GM06990 (cell line): ENCODE results near the gene MRPL43.
"Not testable (repeated sequence)": the region's sequence is repeated elsewhere in the genome, so short reads cannot be mapped to it uniquely, and the experiment has no call there.

ENCODE experiments used
- DNase-seq: peaks from one replicate; pipeline ENCODE4 v3.0.0-alpha.2; 2011; ENCODE audit not compliant: insufficient read length; ENCODE audit errors: extremely low read depth
- H3K27me3 ChIP-seq: replicated peaks from 2 replicates; pipeline ENCODE4 v1.6.0; 2011; ENCODE audit warnings: low read length; ENCODE audit not compliant: control insufficient read depth, insufficient read depth
- H3K36me3 ChIP-seq: 2 replicates; pipeline ENCODE4 v1.5.1; 2011; ENCODE audit warnings: low read length; ENCODE audit not compliant: control insufficient read depth, insufficient read depth
- H3K4me3 ChIP-seq: replicated peaks from 2 replicates; pipeline ENCODE4 v1.5.1; 2011; ENCODE audit warnings: low read depth, mild to moderate bottlenecking, control low read depth, low read length
- TF ChIP-seq, protein P1 (sequence below): IDR thresholded peaks from 2 replicates; pipeline ENCODE4 v1.5.1; 2011; ENCODE audit warnings: low read length, control low read depth, mild to moderate bottlenecking, inconsistent platforms; ENCODE audit not compliant: insufficient read depth, poor library complexity, severe bottlenecking

Gene MRPL43

DNA sequence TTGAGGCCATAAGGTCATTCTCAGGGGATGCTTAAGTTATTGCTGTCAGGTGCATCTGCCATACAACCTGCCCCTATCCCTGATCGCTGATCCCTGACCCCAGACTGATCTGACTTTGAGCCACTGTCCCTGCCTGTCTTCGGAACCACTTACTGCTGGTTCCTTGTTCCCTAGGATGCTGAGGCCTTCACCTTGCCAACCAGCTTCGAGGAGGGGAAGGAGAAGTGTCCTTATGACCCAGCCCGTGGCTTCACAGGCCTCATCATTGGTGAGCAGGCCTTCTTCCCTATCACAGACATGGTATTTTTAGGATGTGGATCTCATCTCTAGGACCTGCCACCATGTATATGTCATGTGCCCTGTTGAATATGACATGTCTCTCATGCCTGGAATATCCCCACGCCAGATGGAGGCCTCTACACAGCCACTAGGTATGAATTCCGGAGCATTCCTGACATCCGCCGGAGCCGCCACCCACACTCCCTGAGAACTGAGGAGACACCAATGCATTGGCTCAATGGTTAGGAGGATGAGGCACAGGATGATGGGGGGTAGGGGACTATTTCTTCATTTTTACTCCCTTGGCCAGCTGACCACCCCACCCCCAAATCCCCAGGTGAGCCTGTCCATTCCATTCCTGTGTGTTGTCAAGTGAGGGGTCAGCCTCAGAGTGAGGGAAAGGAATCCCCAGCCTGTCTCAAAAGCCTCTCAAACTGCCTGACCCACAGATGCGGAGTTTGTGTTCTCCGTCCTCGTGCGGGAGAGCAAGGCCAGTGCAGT is 9.0 kb downstream of the MRPL43 start:
- TF ChIP-seq, protein P1, sequence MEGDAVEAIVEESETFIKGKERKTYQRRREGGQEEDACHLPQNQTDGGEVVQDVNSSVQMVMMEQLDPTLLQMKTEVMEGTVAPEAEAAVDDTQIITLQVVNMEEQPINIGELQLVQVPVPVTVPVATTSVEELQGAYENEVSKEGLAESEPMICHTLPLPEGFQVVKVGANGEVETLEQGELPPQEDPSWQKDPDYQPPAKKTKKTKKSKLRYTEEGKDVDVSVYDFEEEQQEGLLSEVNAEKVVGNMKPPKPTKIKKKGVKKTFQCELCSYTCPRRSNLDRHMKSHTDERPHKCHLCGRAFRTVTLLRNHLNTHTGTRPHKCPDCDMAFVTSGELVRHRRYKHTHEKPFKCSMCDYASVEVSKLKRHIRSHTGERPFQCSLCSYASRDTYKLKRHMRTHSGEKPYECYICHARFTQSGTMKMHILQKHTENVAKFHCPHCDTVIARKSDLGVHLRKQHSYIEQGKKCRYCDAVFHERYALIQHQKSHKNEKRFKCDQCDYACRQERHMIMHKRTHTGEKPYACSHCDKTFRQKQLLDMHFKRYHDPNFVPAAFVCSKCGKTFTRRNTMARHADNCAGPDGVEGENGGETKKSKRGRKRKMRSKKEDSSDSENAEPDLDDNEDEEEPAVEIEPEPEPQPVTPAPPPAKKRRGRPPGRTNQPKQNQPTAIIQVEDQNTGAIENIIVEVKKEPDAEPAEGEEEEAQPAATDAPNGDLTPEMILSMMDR: no peak
- DNase-seq: no peak
- Histone ChIP-seq H3K4me3 (no peak overlapping the region), H3K36me3 (peaks cover 5% of the 10 kb centered on the region), H3K27me3 (no peaks in the 10 kb centered on the region)

DNA sequence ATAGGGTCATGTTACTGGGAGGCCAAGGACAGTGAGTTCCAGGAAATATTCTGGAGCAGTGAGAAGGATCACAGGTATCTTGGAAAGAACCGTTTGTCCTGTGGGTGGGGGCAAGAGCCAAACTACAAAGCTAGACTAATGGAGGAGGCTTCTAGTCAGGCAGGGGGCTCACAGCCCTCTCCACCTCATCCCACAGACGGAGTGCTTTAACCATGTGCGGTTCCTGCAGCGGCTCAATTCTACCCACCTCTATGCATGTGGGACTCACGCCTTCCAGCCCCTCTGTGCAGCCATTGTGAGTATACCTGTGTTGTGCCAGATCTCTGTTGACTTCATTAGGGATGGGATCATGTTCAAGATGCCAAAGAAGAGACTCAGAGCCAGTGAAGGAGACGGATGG is 9.9 kb downstream of the MRPL43 start:
- no peak for DNase-seq
- Histone ChIP-seq H3K27me3 (no peaks in the 10 kb centered on the region), H3K36me3 (peaks cover 2% of the 10 kb centered on the region), H3K4me3 (no peak overlapping the region)
- TF ChIP-seq, protein P1: no peak

DNA sequence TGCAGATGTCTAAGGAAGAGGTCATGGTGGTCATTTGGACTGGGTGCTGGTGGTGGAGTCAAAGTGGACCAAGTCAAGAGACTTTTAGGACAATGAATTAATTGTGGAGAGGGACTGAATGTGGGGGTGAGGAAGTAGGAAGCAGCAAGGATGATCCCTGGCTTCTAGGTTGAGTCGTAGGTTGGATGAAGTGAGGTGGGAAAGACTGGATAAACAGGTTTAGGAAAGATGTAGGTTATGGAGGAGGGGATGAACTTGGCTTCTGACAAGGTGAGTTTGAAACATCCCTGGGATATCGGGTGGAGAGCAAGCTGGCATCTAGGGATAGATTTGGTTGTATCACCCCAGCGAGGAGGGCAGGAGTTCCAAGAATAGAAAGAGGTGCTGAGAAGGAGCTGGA is 10.4 kb downstream of the MRPL43 start:
- no peak overlapping the region for H3K4me3 ChIP-seq
- H3K27me3 ChIP-seq: no peaks in the 10 kb centered on the region
- no peak for DNase-seq
- TF ChIP-seq, protein P1: no peak
- peaks cover 2% of the 10 kb centered on the region for H3K36me3 ChIP-seq

DNA sequence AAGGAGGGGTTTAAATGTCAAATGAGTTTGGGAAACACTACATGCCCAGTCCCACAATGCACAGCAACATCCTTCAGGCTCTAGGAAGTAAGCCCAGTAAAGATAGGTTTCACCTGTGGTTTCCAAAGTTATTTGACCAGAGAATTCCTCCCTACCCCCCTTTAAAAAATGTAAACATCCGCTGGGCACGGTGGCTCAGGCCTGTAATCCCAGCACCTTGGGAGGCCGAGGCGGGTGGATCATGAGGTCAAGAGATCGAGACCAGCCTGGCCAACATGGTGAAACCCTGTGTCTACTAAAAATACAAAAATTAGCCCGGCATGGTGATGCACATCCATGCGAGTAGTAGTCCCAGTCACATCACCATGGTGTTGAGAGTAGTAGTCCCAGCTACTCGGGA is 11.9 kb downstream of the MRPL43 start:
- DNase-seq: not testable (repeated sequence)

DNA sequence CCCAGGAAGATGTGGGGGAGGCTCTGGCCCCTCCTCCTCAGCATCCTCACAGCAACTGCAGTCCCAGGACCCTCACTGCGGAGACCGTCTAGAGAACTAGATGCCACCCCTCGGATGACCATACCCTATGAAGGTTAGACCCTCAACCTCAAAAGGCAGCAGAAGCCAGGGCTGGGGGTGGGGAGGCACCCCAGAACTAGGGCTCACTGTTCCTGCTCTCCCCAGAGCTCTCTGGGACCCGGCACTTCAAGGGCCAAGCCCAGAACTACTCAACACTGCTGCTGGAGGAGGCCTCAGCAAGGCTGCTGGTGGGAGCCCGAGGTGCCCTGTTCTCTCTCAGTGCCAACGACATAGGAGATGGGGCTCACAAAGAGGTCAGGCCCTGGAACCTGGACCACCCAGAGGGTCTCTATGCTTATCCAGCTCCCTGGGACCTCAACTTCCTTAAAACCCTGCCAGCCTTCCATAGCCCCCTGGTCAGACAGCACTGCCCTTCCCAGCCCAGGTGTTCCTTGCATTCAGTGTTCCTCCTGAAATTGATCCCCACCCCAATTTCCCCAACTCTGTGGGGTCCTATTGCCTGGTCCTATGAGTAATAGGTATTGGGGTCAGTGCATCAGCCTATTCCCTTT is 14.3 kb downstream of the MRPL43 start:
- no peak for DNase-seq
- Histone ChIP-seq H3K4me3 (no peak overlapping the region), H3K36me3 (no peaks in the 10 kb centered on the region), H3K27me3 (no peaks in the 10 kb centered on the region)
- TF ChIP-seq, protein P1: no peak

More for the DNA sequence above, 11.9 kb downstream of the MRPL43 start:
- H3K4me3 ChIP-seq, H3K27me3 ChIP-seq, H3K36me3 ChIP-seq: not testable (repeated sequence)

DNA sequence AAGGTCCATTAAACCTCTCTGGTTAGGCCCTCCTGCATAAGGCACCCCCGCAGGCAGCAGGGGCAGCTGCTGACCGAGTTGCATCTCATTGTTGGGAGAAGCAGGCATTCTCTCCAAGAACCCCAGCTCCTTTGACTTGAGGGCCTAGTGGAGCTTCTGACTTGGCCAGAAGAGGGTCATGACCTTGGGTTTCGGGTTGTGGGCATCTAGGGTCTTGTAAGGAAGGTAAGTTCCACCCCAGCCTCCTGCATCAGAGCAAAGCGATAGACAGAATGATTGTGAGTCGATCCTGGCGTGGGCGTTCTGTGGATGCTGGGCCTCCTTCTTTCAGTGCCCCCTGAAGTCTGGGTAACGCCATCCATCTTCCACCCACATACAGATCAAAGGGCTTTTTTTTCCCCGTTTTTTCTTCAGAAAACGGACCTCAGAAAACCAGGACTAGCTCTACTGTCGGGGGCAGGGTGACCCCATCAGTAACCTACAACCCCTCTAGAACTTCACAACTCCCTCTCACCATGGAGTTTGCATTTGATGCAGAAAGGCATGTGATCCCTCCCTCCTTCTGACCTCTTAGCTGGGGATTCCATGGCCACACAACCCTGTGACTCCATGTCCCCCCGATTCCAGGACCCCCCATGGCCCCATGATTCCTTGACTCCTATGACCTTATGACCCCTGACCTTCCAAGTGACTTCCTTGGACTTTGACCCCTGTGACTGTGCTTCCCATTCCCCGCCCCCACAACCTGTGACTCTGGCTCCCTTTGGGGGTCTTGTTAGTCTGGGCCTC is 15.0 kb downstream of the MRPL43 start:
- no peak overlapping the region for H3K4me3 ChIP-seq
- TF ChIP-seq, protein P1: no peak

More for the DNA sequence above, 15.0 kb downstream of the MRPL43 start:
- no peak for DNase-seq
- no peaks in the 10 kb centered on the region for H3K27me3 ChIP-seq
- H3K36me3 ChIP-seq: no peaks in the 10 kb centered on the region
